ENCODE measurements around the gene AHCYL2. TPM values are rescaled to one million over a fixed set of nuclear protein-coding genes. Genes with fewer than 3 reads are reported as not detected.
"Not testable (repeated sequence)": the region's sequence is repeated elsewhere in the genome, so short reads cannot be mapped to it uniquely, and the experiment has no call there.

Gene AHCYL2
- total and polyA plus RNA-seq, 7 donors, result 4.4 to 39.2 (median 24.8) TPM

DNA sequence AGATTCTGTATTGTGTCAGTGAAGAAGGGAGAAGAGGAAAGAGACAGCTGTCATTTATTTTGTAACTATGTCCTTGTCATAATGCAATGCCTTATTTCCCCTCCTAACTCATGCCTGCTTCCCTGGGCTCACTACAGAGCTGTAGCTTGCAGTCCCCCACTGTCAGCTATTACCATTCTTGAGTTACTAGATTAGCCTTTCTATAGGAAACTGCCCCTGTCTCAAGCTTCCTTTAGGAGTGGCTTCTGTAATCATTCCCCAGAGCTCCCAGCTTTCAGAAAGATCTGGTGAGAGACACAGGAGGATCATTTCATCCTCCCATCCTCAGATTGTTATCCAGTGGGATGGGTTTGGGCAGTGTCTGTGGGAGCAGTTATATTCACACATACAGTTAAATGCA lies 245.1 kb downstream of the AHCYL2 start:
- Histone ChIP-seq H3K4me3 (no peak overlapping the region), H3K36me3 (ENCODE audit: insufficient read depth in 1 of 2, low read depth in 1 of 2) (peaks cover 10 to 80% of the 10 kb centered on the region in 2 donors), H3K9me3 (no peaks in the 10 kb centered on the region), H3K4me1 (peaks cover 23% of the 10 kb centered on the region), H3K27ac (peak overlapping the region; percentile 7), H3K27me3 (ENCODE audit: insufficient read depth in 3 of 3, low read length in 2 of 3) (no peaks in the 10 kb centered on the region)
- TF ChIP-seq, protein P1, sequence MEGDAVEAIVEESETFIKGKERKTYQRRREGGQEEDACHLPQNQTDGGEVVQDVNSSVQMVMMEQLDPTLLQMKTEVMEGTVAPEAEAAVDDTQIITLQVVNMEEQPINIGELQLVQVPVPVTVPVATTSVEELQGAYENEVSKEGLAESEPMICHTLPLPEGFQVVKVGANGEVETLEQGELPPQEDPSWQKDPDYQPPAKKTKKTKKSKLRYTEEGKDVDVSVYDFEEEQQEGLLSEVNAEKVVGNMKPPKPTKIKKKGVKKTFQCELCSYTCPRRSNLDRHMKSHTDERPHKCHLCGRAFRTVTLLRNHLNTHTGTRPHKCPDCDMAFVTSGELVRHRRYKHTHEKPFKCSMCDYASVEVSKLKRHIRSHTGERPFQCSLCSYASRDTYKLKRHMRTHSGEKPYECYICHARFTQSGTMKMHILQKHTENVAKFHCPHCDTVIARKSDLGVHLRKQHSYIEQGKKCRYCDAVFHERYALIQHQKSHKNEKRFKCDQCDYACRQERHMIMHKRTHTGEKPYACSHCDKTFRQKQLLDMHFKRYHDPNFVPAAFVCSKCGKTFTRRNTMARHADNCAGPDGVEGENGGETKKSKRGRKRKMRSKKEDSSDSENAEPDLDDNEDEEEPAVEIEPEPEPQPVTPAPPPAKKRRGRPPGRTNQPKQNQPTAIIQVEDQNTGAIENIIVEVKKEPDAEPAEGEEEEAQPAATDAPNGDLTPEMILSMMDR (IDR thresholded peaks at IDR 0.05), result no peak
- DNase-seq, result no peak
- intact Hi-C loops (cut with DNase I), result loop anchor here in 1 of 2 donors (10.0 kb wide), 1 partner anchor 255 kb away; no protein-coding TSS in a partner anchor
- ATAC-seq, result no peak

DNA sequence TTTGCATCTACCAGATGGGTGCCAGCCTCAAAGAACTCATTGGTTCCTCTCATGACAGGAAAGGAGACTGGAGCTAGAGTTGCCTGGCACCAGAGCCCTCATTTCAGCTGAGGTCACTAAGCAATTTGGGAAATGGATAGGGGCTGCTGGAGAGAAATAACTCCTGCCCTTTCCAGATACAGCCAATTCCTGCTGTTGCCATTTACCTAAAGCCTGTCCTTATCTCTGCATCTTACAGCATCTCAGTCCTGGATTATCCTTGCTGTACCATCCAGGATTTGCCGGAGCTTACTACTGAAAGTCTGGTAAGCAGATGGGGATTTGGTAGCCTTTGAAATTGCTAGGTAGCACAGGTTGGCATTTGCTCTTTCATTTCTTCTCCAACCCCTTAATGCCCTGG lies 245.6 kb downstream of the AHCYL2 start:
- TF ChIP-seq, protein P1 (IDR thresholded peaks at IDR 0.05), result no peak
- no peak overlapping the region for H3K4me3 ChIP-seq
- 76 to 100% (median 88%) methylated on average over 1 of the region's 1 CpG for WGBS, 3 donors
- DNase-seq, result no peak
- H3K36me3 ChIP-seq (ENCODE audit: insufficient read depth in 1 of 2, low read depth in 1 of 2), result peaks cover 10 to 77% of the 10 kb centered on the region in 2 donors
- H3K4me1 ChIP-seq, result peaks cover 23% of the 10 kb centered on the region
- H3K9me3 ChIP-seq, result no peaks in the 10 kb centered on the region
- no peaks in the 10 kb centered on the region for H3K27me3 ChIP-seq (ENCODE audit: insufficient read depth in 3 of 3, low read length in 2 of 3)
- intact Hi-C loops (cut with DNase I), result no loop called here
- peak overlapping the region; percentile 10 for H3K27ac ChIP-seq
- ATAC-seq, result no peak

DNA sequence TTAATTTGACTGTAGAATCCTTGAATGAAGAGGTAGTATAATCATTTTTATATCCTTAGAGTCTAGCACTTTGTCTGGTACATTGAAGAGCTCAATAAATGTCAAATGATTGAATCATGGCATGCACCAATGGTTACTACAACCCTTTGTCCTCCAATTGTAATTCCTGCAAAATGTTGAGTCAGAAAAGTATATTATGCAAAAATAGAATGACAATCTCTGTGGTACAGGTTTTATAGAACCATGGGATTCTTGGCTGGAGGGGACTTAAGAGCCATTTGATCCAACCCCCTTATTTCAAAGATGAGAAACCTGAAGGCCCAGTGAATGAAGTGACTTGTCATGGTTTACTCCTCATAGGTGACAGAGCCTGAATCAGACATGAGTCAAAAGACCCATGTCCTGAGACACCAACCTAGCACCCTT lies 246.6 kb downstream of the AHCYL2 start:
- Histone ChIP-seq H3K4me3 (no peak overlapping the region), H3K36me3 (ENCODE audit: insufficient read depth in 1 of 2, low read depth in 1 of 2) (peaks cover 6 to 73% of the 10 kb centered on the region in 2 donors), H3K27ac (peak overlapping the region; percentile 47), H3K9me3 (no peaks in the 10 kb centered on the region), H3K27me3 (ENCODE audit: insufficient read depth in 3 of 3, low read length in 2 of 3) (no peaks in the 10 kb centered on the region), H3K4me1 (peaks cover 16% of the 10 kb centered on the region)
- intact Hi-C loops (cut with DNase I), result loop anchor here in 1 of 2 donors (1.0 kb wide), 1 partner anchor 104 kb away; no protein-coding TSS in a partner anchor
- DNase-seq, result no peak
- TF ChIP-seq, protein P1 (IDR thresholded peaks at IDR 0.05), result no peak
- peak in 2 of 4 donors; percentile 28 to 29 for ATAC-seq

DNA sequence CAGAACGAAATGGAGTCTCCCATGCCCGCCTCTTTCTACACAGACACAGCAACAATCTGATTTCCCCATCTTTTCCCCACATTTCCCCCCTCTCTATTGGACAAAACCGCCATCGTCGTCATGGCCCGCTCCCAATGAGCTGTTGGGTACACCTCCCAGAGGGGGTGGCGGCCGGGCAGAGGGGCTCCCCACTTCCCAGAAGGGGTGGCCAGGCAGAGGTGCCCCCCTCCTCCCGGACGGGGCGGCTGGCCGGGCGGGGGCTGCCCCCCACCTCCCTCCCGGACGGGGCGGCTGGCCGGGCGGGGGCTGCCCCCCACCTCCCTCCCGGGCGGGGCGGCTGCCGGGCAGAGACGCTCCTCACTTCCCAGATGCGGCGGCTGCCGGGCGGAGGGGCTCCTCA lies 251.1 kb downstream of the AHCYL2 start:
- H3K27ac ChIP-seq; H3K9me3 ChIP-seq; H3K4me3 ChIP-seq; ATAC-seq; H3K27me3 ChIP-seq (ENCODE audit: insufficient read depth in 3 of 3, low read length in 2 of 3); H3K4me1 ChIP-seq; DNase-seq; intact Hi-C loops (cut with DNase I): not testable (repeated sequence)
- peaks cover 0 to 52% of the 10 kb centered on the region in 2 donors for H3K36me3 ChIP-seq (ENCODE audit: insufficient read depth in 1 of 2, low read depth in 1 of 2)
- WGBS, 3 donors, result 93 to 97% (median 93%) methylated on average over 13 to 27 of the region's 27 CpGs

DNA sequence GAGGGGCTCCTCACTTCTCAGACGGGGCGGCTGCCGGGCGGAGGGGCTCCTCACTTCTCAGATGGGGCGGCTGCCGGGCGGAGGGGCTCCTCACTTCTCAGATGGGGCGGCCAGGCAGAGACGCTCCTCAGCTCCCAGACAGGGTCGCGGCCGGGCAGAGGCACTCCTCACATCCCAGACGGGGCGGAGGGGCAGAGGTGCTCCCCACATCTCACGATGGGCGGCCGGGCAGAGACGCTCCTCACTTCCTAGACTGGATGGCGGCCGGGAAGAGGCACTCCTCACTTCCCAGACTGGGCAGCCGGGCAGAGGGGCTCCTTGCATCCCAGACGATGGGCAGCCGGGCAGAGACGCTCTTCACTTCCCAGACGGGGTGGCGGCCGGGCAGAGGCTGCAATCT lies 251.6 kb downstream of the AHCYL2 start:
- H3K27ac ChIP-seq; DNase-seq; H3K4me3 ChIP-seq; H3K4me1 ChIP-seq; H3K27me3 ChIP-seq (ENCODE audit: insufficient read depth in 3 of 3, low read length in 2 of 3); intact Hi-C loops (cut with DNase I); H3K9me3 ChIP-seq; ATAC-seq: not testable (repeated sequence)
- peaks cover 0 to 52% of the 10 kb centered on the region in 2 donors for H3K36me3 ChIP-seq (ENCODE audit: insufficient read depth in 1 of 2, low read depth in 1 of 2)
- 98% methylated on average over 13 to 23 of the region's 27 CpGs for WGBS, 3 donors

Other genes starting within 250 kb of the AHCYL2 start
- 10 to 100 TPM; 36.0 to 40.6 (median 37.1) TPM for gene TNPO3, start 169.9 kb upstream of the AHCYL2 start, total RNA-seq
- gene TNPO3, start 169.9 kb upstream of the AHCYL2 start, polyA plus RNA-seq, result 10 to 100 TPM; 22.6 to 62.1 (median 32.9) TPM
- 10 to 100 TPM in 2 of 4 donors, 1 to 10 TPM in 2; 9.1 to 15.4 (median 12.1) TPM for gene TSPAN33, start 80.3 kb upstream of the AHCYL2 start, total RNA-seq
- gene TSPAN33, start 80.3 kb upstream of the AHCYL2 start, polyA plus RNA-seq, result 1 to 10 TPM; 2.2 to 6.6 (median 4.7) TPM
- gene SMO, start 36.4 kb upstream of the AHCYL2 start, total RNA-seq, result 1 to 10 TPM; 1.4 to 6.0 (median 2.6) TPM
- 1 to 10 TPM in 1 of 3 donors, under 1 TPM in 2; 0.52 to 1.1 (median 0.93) TPM for gene SMO, start 36.4 kb upstream of the AHCYL2 start, polyA plus RNA-seq
- 10 to 100 TPM; 46.6 to 94.4 (median 58.4) TPM for gene STRIP2, start 209.4 kb downstream of the AHCYL2 start, total RNA-seq
- gene STRIP2, start 209.4 kb downstream of the AHCYL2 start, polyA plus RNA-seq, result 10 to 100 TPM; 14.5 to 42.6 (median 21.1) TPM